GM23338 (cell line): ENCODE data around the gene COLQ. TPM values are rescaled to one million over a fixed set of nuclear protein-coding genes. Genes with fewer than 3 reads are reported as not detected.

Experiments used
- ATAC-seq: fragments of 200-7000 bp; cut with Tn5 transposase; 3 replicates; pipeline ENCODE4 v1.9.1; 2020
- DNase-seq: peaks from one replicate; pipeline ENCODE4 v3.0.0-alpha.2; 2015; ENCODE audit warnings: low spot score
- H2AFZ ChIP-seq: fragments of 200-600 bp; sonication (generic); 2 replicates; pipeline ENCODE4 v1.8.0; 2016; ENCODE audit warnings: antibody characterized with exemption, mild to moderate bottlenecking, moderate library complexity
- H3F3A ChIP-seq: fragments of 200-600 bp; sonication (generic); replicated peaks from 2 replicates; pipeline ENCODE4 v1.8.0; 2017; ENCODE audit warnings: antibody characterized with exemption, mixed run types, low read depth
- H3K27ac ChIP-seq: fragments of 200-600 bp; sonication (generic); 2 replicates; pipeline ENCODE4 v1.6.1; 2016; ENCODE audit warnings: low read depth
- H3K27me3 ChIP-seq: fragments of 200-600 bp; sonication (generic); 2 replicates; pipeline ENCODE4 v1.8.0; 2016; ENCODE audit warnings: mild to moderate bottlenecking, mixed run types, moderate library complexity; ENCODE audit not compliant: insufficient read depth
- H3K36me3 ChIP-seq: fragments of 200-600 bp; sonication (generic); 2 replicates; pipeline ENCODE4 v1.8.0; 2016; ENCODE audit warnings: mild to moderate bottlenecking; ENCODE audit not compliant: insufficient read depth
- H3K4me1 ChIP-seq: fragments of 200-600 bp; sonication (generic); 2 replicates; pipeline ENCODE4 v1.8.0; 2016; ENCODE audit warnings: mild to moderate bottlenecking, moderate library complexity; ENCODE audit not compliant: insufficient read depth
- H3K4me2 ChIP-seq: fragments of 200-600 bp; sonication (generic); 2 replicates; pipeline ENCODE4 v1.7.1; 2017; ENCODE audit warnings: mixed run types
- H3K4me3 ChIP-seq: fragments of 200-600 bp; sonication (generic); 2 replicates; pipeline ENCODE4 v1.6.1; 2016; ENCODE audit warnings: mixed run types
- H3K79me2 ChIP-seq: fragments of 200-600 bp; sonication (generic); replicated peaks from 2 replicates; pipeline ENCODE4 v1.8.0; 2017; ENCODE audit warnings: mild to moderate bottlenecking; ENCODE audit not compliant: insufficient read depth
- H3K9me2 ChIP-seq: fragments of 200-600 bp; sonication (generic); 2 replicates; pipeline ENCODE4 v1.8.0; 2017; ENCODE audit not compliant: insufficient read depth
- H4K20me1 ChIP-seq: fragments of 200-600 bp; sonication (generic); replicated peaks from 2 replicates; pipeline ENCODE4 v1.8.0; 2017; ENCODE audit warnings: mild to moderate bottlenecking; ENCODE audit not compliant: insufficient read depth
- H3K27ac Mint-ChIP-seq: 2 replicates; pipeline ENCODE4 v1.8.0; 2020; ENCODE audit warnings: inconsistent platforms, mild to moderate bottlenecking, moderate library complexity, mixed read lengths
- H3K27me3 Mint-ChIP-seq: 3 replicates; pipeline ENCODE4 v1.8.0; 2022; ENCODE audit warnings: low read depth, mild to moderate bottlenecking, moderate library complexity, mixed read lengths, inconsistent platforms; ENCODE audit not compliant: insufficient read depth, poor library complexity
- H3K36me3 Mint-ChIP-seq: 3 replicates; pipeline ENCODE4 v1.8.0; 2021; ENCODE audit warnings: low read depth, mild to moderate bottlenecking, inconsistent platforms, moderate library complexity, mixed read lengths
- H3K4me1 Mint-ChIP-seq: 3 replicates; pipeline ENCODE4 v1.8.0; 2020; ENCODE audit warnings: mild to moderate bottlenecking, inconsistent platforms, mixed read lengths
- H3K4me3 Mint-ChIP-seq: 3 replicates; pipeline ENCODE4 v1.8.0; 2021; ENCODE audit warnings: moderate library complexity, mild to moderate bottlenecking, inconsistent platforms, mixed read lengths
- H3K9me3 Mint-ChIP-seq: 3 replicates; pipeline ENCODE4 v1.8.0; 2020; ENCODE audit warnings: moderate library complexity, mild to moderate bottlenecking, inconsistent platforms, mixed read lengths
- CREB1 ChIP-seq: fragments of 250-450 bp; sonication (Bioruptor Pico); IDR thresholded peaks from 2 replicates; pipeline ENCODE4 v1.5.0; 2020; ENCODE audit warnings: low read depth, mild to moderate bottlenecking, moderate library complexity
- ETS1 ChIP-seq: IDR thresholded peaks from 2 replicates; pipeline ENCODE4 v1.6.1; 2016; ENCODE audit warnings: antibody characterized with exemption
- EZH2 ChIP-seq: fragments of 200-600 bp; sonication (generic); IDR thresholded peaks from one replicate; pipeline ENCODE4 v1.8.0; 2017; ENCODE audit warnings: antibody characterized with exemption, mild to moderate bottlenecking, low read depth; ENCODE audit not compliant: unreplicated experiment
- EZH2phosphoT487 ChIP-seq: fragments of 200-600 bp; sonication (generic); IDR thresholded peaks from one replicate; pipeline ENCODE4 v1.8.1; 2018; ENCODE audit warnings: antibody characterized with exemption; ENCODE audit not compliant: unreplicated experiment
- JUNB ChIP-seq: IDR thresholded peaks from one replicate; pipeline ENCODE4 v1.6.1; 2016; ENCODE audit warnings: antibody characterized with exemption; ENCODE audit not compliant: unreplicated experiment
- REST ChIP-seq: IDR thresholded peaks from one replicate; pipeline ENCODE4 v1.6.1; 2018; ENCODE audit warnings: antibody characterized with exemption; ENCODE audit not compliant: unreplicated experiment
- ZNF331 ChIP-seq: fragments of 250-450 bp; sonication (Bioruptor Pico); IDR thresholded peaks from 2 replicates; pipeline ENCODE4 v1.5.0; 2020; ENCODE audit warnings: low read depth, mild to moderate bottlenecking, moderate library complexity
- ZNF462 ChIP-seq: fragments of 250-450 bp; sonication (Bioruptor Pico); IDR thresholded peaks from 2 replicates; pipeline ENCODE4 v1.5.0; 2020; ENCODE audit warnings: mild to moderate bottlenecking, moderate library complexity
- polyA plus RNA-seq: library from polyadenylated mRNA; unstranded; fragments of >200 nt; fragmentation: Nextera tagmentation; extraction: Ambion mirVana; gene quantifications from 2 replicates; pipeline ENCODE4 v1.2.1, GENCODE V29; 2016
- total RNA-seq: library from RNA; depleted of rRNA; stranded (reverse); fragments of >200 nt; shearing (Covaris generic); gene quantifications from 2 replicates; pipeline ENCODE4 v1.2.3, GENCODE V29; 2014

Gene COLQ
- total and polyA plus RNA-seq, 2 experiments from 2014 or later = 0.78 to 2.0 TPM

GRCh38 chr3:15538345-15538744 lies 16.8 kb upstream of the COLQ start:
- Histone ChIP-seq H3K4me1 (no peaks in the 10 kb centered on the region), H3K4me3 (no peak overlapping the region), H3K9me2 (no peaks in the 10 kb centered on the region), H3K79me2 (no peaks in the 10 kb centered on the region), H3K36me3 (no peaks in the 10 kb centered on the region), H3F3A (no peaks in the 10 kb centered on the region), H3K27ac (no peak overlapping the region), H3K27me3 (no peaks in the 10 kb centered on the region), H3K4me2 (no peak overlapping the region), H2AFZ (no peak overlapping the region), H4K20me1 (no peaks in the 10 kb centered on the region; the same call in 1 of the 2 replicates)
- Mint-ChIP-seq H3K36me3 (no peaks in the 10 kb centered on the region), H3K4me1 (no peaks in the 10 kb centered on the region), H3K27ac (no peak overlapping the region), H3K9me3 (no peaks in the 10 kb centered on the region), H3K27me3 (no peaks in the 10 kb centered on the region), H3K4me3 (no peak overlapping the region)
- ATAC-seq = no peak
- no peak for DNase-seq
- TF ChIP-seq REST (no peak), EZH2phosphoT487 (no peak), JUNB (no peak), ETS1 (no peak), ZNF331 (no peak), CREB1 (no peak), EZH2 (no peak)

GRCh38 chr3:15536856-15537255 lies 15.3 kb upstream of the COLQ start:
- Histone ChIP-seq H3K27me3 (no peaks in the 10 kb centered on the region), H3K36me3 (no peaks in the 10 kb centered on the region), H3F3A (no peaks in the 10 kb centered on the region), H4K20me1 (no peaks in the 10 kb centered on the region; the same call in 1 of the 2 replicates), H3K4me2 (no peak overlapping the region), H2AFZ (no peak overlapping the region), H3K4me3 (no peak overlapping the region), H3K9me2 (no peaks in the 10 kb centered on the region), H3K27ac (no peak overlapping the region), H3K79me2 (no peaks in the 10 kb centered on the region), H3K4me1 (no peaks in the 10 kb centered on the region)
- no peaks in the 10 kb centered on the region for H3K9me3 Mint-ChIP-seq
- no peak overlapping the region for H3K27ac Mint-ChIP-seq
- DNase-seq (no peak), ATAC-seq (no peak)
- no peaks in the 10 kb centered on the region for H3K4me1 Mint-ChIP-seq
- no peaks in the 10 kb centered on the region for H3K36me3 Mint-ChIP-seq
- H3K27me3 Mint-ChIP-seq = no peaks in the 10 kb centered on the region
- no peak overlapping the region for H3K4me3 Mint-ChIP-seq
- TF ChIP-seq ZNF462 (CRISPR knock-in tag) (no peak), EZH2phosphoT487 (no peak), REST (no peak)
